Neural cell (in vitro differentiated cells): Measurements from ENCODE around the gene RGS17. TPM values are rescaled to one million over a fixed set of nuclear protein-coding genes. Genes with fewer than 3 reads are reported as not detected.

Experiments used
- H2AFZ ChIP-seq: fragments of 200-600, 300-800 bp; sonication (generic), shearing (Covaris generic); 2 replicates; pipeline ENCODE4 v1.6.0; 2014; ENCODE audit warnings: low read depth, mild to moderate bottlenecking, antibody characterized with exemption, low read length, moderate library complexity
- H3F3A ChIP-seq: fragments of 200-600 bp; shearing (Covaris generic); 2 replicates; pipeline ENCODE4 v1.6.1; 2016; ENCODE audit warnings: mild to moderate bottlenecking, moderate library complexity, mixed read lengths, antibody characterized with exemption, low read length; ENCODE audit not compliant: insufficient read depth, poor library complexity, severe bottlenecking
- H3K27ac ChIP-seq: fragments of 200-600, 300-800 bp; sonication (generic), shearing (Covaris generic); 2 replicates; pipeline ENCODE4 v1.5.1; 2014; ENCODE audit warnings: mild to moderate bottlenecking, low read length, moderate library complexity
- H3K27me3 ChIP-seq: fragments of 300-800, 200-600 bp; sonication (generic), shearing (Covaris generic); 2 replicates; pipeline ENCODE4 v1.6.0; 2014; ENCODE audit warnings: mild to moderate bottlenecking, low read depth, low read length, moderate library complexity; ENCODE audit not compliant: insufficient read depth
- H3K36me3 ChIP-seq: fragments of 300-800, 200-600 bp; sonication (generic), shearing (Covaris generic); 2 replicates; pipeline ENCODE4 v1.5.1; 2014; ENCODE audit warnings: mild to moderate bottlenecking, antibody characterized with exemption, low read length, moderate library complexity; ENCODE audit not compliant: insufficient read depth
- H3K4me2 ChIP-seq: fragments of 300-800, 200-600 bp; sonication (generic), shearing (Covaris generic); 2 replicates; pipeline ENCODE4 v1.6.0; 2014; ENCODE audit warnings: mild to moderate bottlenecking, low read length
- H3K4me3 ChIP-seq: fragments of 300-800, 200-600 bp; sonication (generic), shearing (Covaris generic); 2 replicates; pipeline ENCODE4 v1.5.1; 2014; ENCODE audit warnings: mild to moderate bottlenecking, low read length, moderate library complexity
- H3K79me2 ChIP-seq: fragments of 200-600 bp; shearing (Covaris generic); replicated peaks from 2 replicates; pipeline ENCODE4 v1.6.0; 2014; ENCODE audit warnings: mild to moderate bottlenecking, low read length, moderate library complexity; ENCODE audit not compliant: insufficient read depth
- H3K9ac ChIP-seq: fragments of 300-800, 200-600 bp; sonication (generic), shearing (Covaris generic); 2 replicates; pipeline ENCODE4 v1.6.1; 2016; ENCODE audit warnings: mild to moderate bottlenecking, low read length, mixed read lengths
- H3K9me2 ChIP-seq: fragments of 200-600 bp; shearing (Covaris generic); 2 replicates; pipeline ENCODE4 v1.6.1; 2016; ENCODE audit warnings: mild to moderate bottlenecking, low read length, mixed read lengths; ENCODE audit not compliant: insufficient read depth
- H3K9me3 ChIP-seq: fragments of 200-600, 300-800 bp; sonication (generic), shearing (Covaris generic); 2 replicates; pipeline ENCODE4 v1.6.1; 2016; ENCODE audit warnings: mild to moderate bottlenecking, mixed run types, low read length, moderate library complexity, mixed read lengths
- H4K20me1 ChIP-seq: fragments of 200-600 bp; shearing (Covaris generic); 2 replicates; pipeline ENCODE4 v1.6.1; 2016; ENCODE audit warnings: mild to moderate bottlenecking, mixed run types; ENCODE audit not compliant: insufficient read depth
- EP300 ChIP-seq: fragments of 450-650 bp; conservative IDR thresholded peaks from 2 replicates; pipeline ENCODE4 v1.6.1; 2014; ENCODE audit warnings: antibody characterized with exemption, mild to moderate bottlenecking, moderate library complexity; ENCODE audit not compliant: poor library complexity, severe bottlenecking
- EZH2 ChIP-seq: fragments of 200-600, 300-800 bp; shearing (Covaris generic), sonication (generic); IDR thresholded peaks from 2 replicates; pipeline ENCODE4 v1.6.1; 2014; ENCODE audit warnings: antibody characterized with exemption, low read length, borderline replicate concordance, mild to moderate bottlenecking; ENCODE audit not compliant: insufficient read depth, poor library complexity, severe bottlenecking
- MXI1 ChIP-seq: fragments of 450-650 bp; conservative IDR thresholded peaks from 2 replicates; pipeline ENCODE4 v1.6.1; 2014; ENCODE audit warnings: antibody characterized with exemption, mild to moderate bottlenecking; ENCODE audit not compliant: poor library complexity, severe bottlenecking
- POLR2AphosphoS5 ChIP-seq: IDR thresholded peaks from 2 replicates; pipeline ENCODE4 v1.6.1; 2012
- RAD21 ChIP-seq: fragments of 450-650 bp; conservative IDR thresholded peaks from 2 replicates; pipeline ENCODE4 v1.6.1; 2014; ENCODE audit warnings: antibody characterized with exemption, mild to moderate bottlenecking, moderate library complexity
- SMC3 ChIP-seq: fragments of 450-650 bp; conservative IDR thresholded peaks from 2 replicates; pipeline ENCODE4 v1.6.1; 2014; ENCODE audit warnings: antibody characterized with exemption, mild to moderate bottlenecking, moderate library complexity; ENCODE audit not compliant: poor library complexity
- TAF1 ChIP-seq: IDR thresholded peaks from 2 replicates; pipeline ENCODE4 v1.6.1; 2012; ENCODE audit warnings: low read depth
- polyA plus RNA-seq: library from polyadenylated mRNA; depleted of rRNA; stranded (reverse); fragments of >200 nt; gene quantifications from 2 replicates; pipeline ENCODE4 v1.2.3, GENCODE V29; 2014
- TF ChIP-seq, protein P1 (sequence below): IDR thresholded peaks from 2 replicates; pipeline ENCODE4 v1.6.1; 2012; ENCODE audit warnings: borderline replicate concordance
- TF ChIP-seq, protein P2 (sequence below): fragments of 450-650 bp; IDR thresholded peaks from 2 replicates; pipeline ENCODE4 v1.5.1; 2014; ENCODE audit warnings: antibody characterized with exemption, mild to moderate bottlenecking, moderate library complexity; ENCODE audit not compliant: poor library complexity, severe bottlenecking

RGS17 gene
- polyA plus RNA-seq, 1 donor from 2014 or later, result 44.9 TPM

- Histone ChIP-seq H3K4me2 (no peak overlapping the region), H3K27ac (no peak overlapping the region), H2AFZ (no peak overlapping the region), H3K36me3 (no peaks in the 10 kb centered on the region), H3K4me3 (no peak overlapping the region), H4K20me1 (no peaks in the 10 kb centered on the region), H3K9me2 (no peaks in the 10 kb centered on the region), H3K79me2 (no peaks in the 10 kb centered on the region), H3K9me3 (no peaks in the 10 kb centered on the region), H3K9ac (no peak overlapping the region), H3K27me3 (no peaks in the 10 kb centered on the region), H3F3A (no peaks in the 10 kb centered on the region)
- TF ChIP-seq MXI1 (no peak), POLR2AphosphoS5 (no peak)
These were observed 117.6 kb downstream of the RGS17 start for GRCh38 chr6:153013438-153013837.

DNA sequence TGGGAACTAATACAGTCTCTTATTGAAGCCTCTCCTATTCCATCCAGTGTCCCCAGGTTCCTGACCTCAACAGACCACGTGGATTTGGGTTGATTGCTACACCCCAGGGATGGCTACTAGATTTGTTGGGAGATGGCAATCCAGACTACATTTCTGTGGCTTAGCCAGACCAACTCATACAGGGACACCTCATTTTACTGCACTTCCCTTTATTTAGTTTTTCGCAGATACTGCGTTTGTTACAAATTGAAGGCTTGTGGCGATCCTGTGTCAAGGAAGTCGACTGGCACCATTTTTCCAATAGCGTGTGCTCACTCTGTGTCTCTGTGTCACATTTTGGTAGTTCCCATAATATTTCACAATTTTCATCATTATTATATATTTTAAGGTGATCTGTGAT, 118.2 kb downstream of the RGS17 start:
- H3K4me2 ChIP-seq, result no peak overlapping the region
- H3K4me3 ChIP-seq, result no peak overlapping the region
- H4K20me1 ChIP-seq, result no peaks in the 10 kb centered on the region
- H2AFZ ChIP-seq, result no peak overlapping the region
- no peak overlapping the region for H3K27ac ChIP-seq
- no peaks in the 10 kb centered on the region for H3K9me2 ChIP-seq
- H3K27me3 ChIP-seq, result no peaks in the 10 kb centered on the region
- H3K9me3 ChIP-seq, result no peaks in the 10 kb centered on the region
- H3K36me3 ChIP-seq, result no peaks in the 10 kb centered on the region
- H3K79me2 ChIP-seq, result no peaks in the 10 kb centered on the region
- H3K9ac ChIP-seq, result no peak overlapping the region
- no peaks in the 10 kb centered on the region for H3F3A ChIP-seq
- TF ChIP-seq RAD21 (no peak), EP300 (no peak), MXI1 (no peak), EZH2 (no peak), POLR2AphosphoS5 (no peak), TAF1 (no peak), SMC3 (no peak)
- TF ChIP-seq, protein P1, sequence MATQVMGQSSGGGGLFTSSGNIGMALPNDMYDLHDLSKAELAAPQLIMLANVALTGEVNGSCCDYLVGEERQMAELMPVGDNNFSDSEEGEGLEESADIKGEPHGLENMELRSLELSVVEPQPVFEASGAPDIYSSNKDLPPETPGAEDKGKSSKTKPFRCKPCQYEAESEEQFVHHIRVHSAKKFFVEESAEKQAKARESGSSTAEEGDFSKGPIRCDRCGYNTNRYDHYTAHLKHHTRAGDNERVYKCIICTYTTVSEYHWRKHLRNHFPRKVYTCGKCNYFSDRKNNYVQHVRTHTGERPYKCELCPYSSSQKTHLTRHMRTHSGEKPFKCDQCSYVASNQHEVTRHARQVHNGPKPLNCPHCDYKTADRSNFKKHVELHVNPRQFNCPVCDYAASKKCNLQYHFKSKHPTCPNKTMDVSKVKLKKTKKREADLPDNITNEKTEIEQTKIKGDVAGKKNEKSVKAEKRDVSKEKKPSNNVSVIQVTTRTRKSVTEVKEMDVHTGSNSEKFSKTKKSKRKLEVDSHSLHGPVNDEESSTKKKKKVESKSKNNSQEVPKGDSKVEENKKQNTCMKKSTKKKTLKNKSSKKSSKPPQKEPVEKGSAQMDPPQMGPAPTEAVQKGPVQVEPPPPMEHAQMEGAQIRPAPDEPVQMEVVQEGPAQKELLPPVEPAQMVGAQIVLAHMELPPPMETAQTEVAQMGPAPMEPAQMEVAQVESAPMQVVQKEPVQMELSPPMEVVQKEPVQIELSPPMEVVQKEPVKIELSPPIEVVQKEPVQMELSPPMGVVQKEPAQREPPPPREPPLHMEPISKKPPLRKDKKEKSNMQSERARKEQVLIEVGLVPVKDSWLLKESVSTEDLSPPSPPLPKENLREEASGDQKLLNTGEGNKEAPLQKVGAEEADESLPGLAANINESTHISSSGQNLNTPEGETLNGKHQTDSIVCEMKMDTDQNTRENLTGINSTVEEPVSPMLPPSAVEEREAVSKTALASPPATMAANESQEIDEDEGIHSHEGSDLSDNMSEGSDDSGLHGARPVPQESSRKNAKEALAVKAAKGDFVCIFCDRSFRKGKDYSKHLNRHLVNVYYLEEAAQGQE, result no peak
- TF ChIP-seq, protein P2, sequence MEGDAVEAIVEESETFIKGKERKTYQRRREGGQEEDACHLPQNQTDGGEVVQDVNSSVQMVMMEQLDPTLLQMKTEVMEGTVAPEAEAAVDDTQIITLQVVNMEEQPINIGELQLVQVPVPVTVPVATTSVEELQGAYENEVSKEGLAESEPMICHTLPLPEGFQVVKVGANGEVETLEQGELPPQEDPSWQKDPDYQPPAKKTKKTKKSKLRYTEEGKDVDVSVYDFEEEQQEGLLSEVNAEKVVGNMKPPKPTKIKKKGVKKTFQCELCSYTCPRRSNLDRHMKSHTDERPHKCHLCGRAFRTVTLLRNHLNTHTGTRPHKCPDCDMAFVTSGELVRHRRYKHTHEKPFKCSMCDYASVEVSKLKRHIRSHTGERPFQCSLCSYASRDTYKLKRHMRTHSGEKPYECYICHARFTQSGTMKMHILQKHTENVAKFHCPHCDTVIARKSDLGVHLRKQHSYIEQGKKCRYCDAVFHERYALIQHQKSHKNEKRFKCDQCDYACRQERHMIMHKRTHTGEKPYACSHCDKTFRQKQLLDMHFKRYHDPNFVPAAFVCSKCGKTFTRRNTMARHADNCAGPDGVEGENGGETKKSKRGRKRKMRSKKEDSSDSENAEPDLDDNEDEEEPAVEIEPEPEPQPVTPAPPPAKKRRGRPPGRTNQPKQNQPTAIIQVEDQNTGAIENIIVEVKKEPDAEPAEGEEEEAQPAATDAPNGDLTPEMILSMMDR, result no peak

GRCh38 chr6:153003366-153003690, 127.8 kb downstream of the RGS17 start:
- TF ChIP-seq SMC3 (no peak), TAF1 (no peak), POLR2AphosphoS5 (no peak), EZH2 (no peak), RAD21 (no peak), MXI1 (no peak), EP300 (no peak)
- TF ChIP-seq, protein P2, result no peak
- TF ChIP-seq, protein P1, result no peak
- H3K79me2 ChIP-seq, result peaks cover 49% of the 10 kb centered on the region

More at GRCh38 chr6:153003366-153003690, 127.8 kb downstream of the RGS17 start:
- Histone ChIP-seq H3K9ac (peak overlapping the region; percentile 70), H3K27ac (peak overlapping the region; percentile 51), H3K9me3 (no peaks in the 10 kb centered on the region), H2AFZ (peak overlapping the region; percentile 54), H3K27me3 (no peaks in the 10 kb centered on the region), H3K4me2 (peak overlapping the region; percentile 97), H3K9me2 (no peaks in the 10 kb centered on the region), H4K20me1 (no peaks in the 10 kb centered on the region), H3K36me3 (no peaks in the 10 kb centered on the region), H3F3A (peaks cover 6% of the 10 kb centered on the region), H3K4me3 (peak overlapping the region; percentile 84)
